ENCODE data around the gene RAB11FIP4.

DNA sequence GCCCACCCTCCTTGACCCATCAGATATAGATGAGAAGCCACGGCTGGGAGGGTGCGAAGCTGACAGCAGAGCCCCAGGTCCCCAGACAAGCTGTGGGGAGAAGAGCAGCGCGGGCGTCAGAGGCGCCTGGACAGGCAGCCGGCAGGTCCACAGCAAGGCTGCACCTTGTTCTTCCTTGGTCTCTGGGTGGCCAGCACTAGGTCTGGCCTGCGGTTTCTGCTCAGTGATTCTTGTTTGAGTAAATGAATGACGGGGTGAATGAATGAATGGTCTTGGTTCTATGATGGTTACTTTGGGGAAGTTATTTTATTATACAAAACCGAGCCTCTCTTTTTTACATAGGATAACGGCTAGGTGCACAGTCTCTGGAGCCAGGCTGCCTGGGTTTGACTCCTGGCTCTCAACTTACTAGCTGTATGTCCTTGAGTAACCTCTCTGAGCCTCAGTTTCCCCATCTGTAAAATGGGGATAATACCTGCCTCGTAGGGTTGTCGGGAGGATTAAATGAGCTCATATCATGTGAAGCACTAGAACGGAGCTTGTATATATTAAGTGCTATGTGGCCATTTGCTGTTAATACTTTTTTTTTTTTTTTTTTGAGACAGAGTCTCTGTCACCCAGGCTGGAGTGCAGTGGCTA is 86.1 kb downstream of the RAB11FIP4 start:
- TF ChIP-seq, protein P1, sequence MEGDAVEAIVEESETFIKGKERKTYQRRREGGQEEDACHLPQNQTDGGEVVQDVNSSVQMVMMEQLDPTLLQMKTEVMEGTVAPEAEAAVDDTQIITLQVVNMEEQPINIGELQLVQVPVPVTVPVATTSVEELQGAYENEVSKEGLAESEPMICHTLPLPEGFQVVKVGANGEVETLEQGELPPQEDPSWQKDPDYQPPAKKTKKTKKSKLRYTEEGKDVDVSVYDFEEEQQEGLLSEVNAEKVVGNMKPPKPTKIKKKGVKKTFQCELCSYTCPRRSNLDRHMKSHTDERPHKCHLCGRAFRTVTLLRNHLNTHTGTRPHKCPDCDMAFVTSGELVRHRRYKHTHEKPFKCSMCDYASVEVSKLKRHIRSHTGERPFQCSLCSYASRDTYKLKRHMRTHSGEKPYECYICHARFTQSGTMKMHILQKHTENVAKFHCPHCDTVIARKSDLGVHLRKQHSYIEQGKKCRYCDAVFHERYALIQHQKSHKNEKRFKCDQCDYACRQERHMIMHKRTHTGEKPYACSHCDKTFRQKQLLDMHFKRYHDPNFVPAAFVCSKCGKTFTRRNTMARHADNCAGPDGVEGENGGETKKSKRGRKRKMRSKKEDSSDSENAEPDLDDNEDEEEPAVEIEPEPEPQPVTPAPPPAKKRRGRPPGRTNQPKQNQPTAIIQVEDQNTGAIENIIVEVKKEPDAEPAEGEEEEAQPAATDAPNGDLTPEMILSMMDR (IDR thresholded peaks at IDR 0.05): no peak
- no peak for TF ChIP-seq SIN3A (IDR thresholded peaks at IDR 0.05; ENCODE audit: borderline replicate concordance, insufficient read depth, low read depth, low read length)
- no peak for TF ChIP-seq TCF7L2 (IDR thresholded peaks at IDR 0.05; ENCODE audit: low read depth, low read length)
- TF ChIP-seq REST (IDR thresholded peaks at IDR 0.05; ENCODE audit: insufficient read depth in 1 of 2, low read depth in 2 of 2, low read length in 1 of 2): no peak
- TF ChIP-seq POLR2AphosphoS5 (IDR thresholded peaks at IDR 0.05; ENCODE audit: low read depth, low read length): no peak
